Ascending aorta (tissue), 2 donors: ENCODE results near the gene GCNT1. TPM values are rescaled to one million over a fixed set of nuclear protein-coding genes. Genes with fewer than 3 reads are reported as not detected.

Source experiments
- DNase-seq, 2 donors: peaks; one replicate each; pipeline ENCODE4 v3.0.0-alpha.2; 2019; ENCODE audit warnings: low spot score in 2 of 2
- H3K27ac ChIP-seq, 2 donors: fragments of 200-600 bp; sonication (generic); one replicate each; pipeline ENCODE4 v1.5.1; 2016 to 2017; ENCODE audit warnings: mild to moderate bottlenecking in 1 of 2
- H3K27me3 ChIP-seq: fragments of 200-600 bp; sonication (generic); one replicate; pipeline ENCODE4 v1.5.1; 2017
- H3K36me3 ChIP-seq, 2 donors: fragments of 200-600 bp; sonication (generic); one replicate each; pipeline ENCODE4 v1.5.1; 2016
- H3K4me1 ChIP-seq, 2 donors: fragments of 200-600 bp; sonication (generic); one replicate each; pipeline ENCODE4 v1.5.1; 2016 to 2017; ENCODE audit warnings: mild to moderate bottlenecking in 1 of 2
- H3K4me3 ChIP-seq, 2 donors: fragments of 200-600 bp; sonication (generic); one replicate each; pipeline ENCODE4 v1.5.1; 2016 to 2017; ENCODE audit warnings: mild to moderate bottlenecking in 1 of 2
- H3K9me3 ChIP-seq, 2 donors: fragments of 200-600 bp; sonication (generic); one replicate each; pipeline ENCODE4 v1.5.1; 2016
- intact Hi-C: fragments of 100-400 bp; cut with DNase I; formaldehyde crosslinking; loops from one replicate; pipeline ENCODE4 v1.15.1; 2023
- total RNA-seq: library from RNA; depleted of rRNA; stranded (reverse); fragments of >200 nt; gene quantifications from one replicate; pipeline ENCODE4 v1.1.0, GENCODE V29; 2016
- TF ChIP-seq, protein P1 (sequence below), 3 experiments: fragments of 200-600 bp in 2 of 3; fragments of 450-650 bp in 1 of 3; sonication (generic) in 2 of 3; IDR thresholded peaks; one replicate each; pipeline ENCODE4 v1.5.1; 2016 to 2019; ENCODE audit warnings: antibody characterized with exemption in 3 of 3, mild to moderate bottlenecking in 1 of 3, moderate library complexity in 1 of 3

The GCNT1 gene
- total RNA-seq, 1 donor from 2014 or later = 0.21 TPM

DNA sequence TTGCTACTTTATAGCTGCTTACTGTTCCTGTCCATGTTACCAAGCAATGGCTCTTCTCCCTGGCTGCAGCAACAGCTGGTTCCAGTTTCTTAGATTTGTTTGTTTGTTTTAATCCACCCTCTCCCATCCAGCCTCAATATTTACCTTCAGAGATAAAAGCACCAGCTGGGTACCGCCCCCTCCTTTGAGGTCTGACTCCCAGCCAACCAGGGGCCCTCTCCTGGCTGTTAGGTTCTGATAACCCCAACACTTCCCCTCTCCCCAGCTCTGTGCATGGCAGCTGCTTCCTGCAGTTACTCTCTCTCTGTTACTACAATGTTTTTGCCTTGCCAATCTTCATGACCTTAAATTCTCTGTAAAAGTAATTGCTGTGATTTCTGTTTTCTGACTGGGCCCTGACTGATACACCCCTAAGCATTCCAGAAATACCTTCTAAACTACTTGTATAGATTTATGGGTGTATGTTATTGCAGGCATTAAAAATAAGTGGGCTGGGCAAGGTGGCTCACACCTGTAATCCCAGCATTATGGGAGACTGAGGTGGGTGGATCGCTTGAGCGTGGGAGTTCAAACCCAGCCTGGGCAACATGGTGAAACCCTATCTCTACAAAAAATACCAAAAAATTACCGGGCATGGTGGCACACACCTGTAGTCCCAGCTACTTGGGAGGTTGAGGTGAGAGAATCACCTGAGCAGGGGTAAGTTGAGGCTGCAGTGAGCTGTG, 2.6 kb upstream of the GCNT1 start:
- Histone ChIP-seq H3K27me3 (no peaks in the 10 kb centered on the region), H3K9me3 (no peaks in the 10 kb centered on the region), H3K4me3 (no peak overlapping the region), H3K36me3 (no peaks in the 10 kb centered on the region), H3K4me1 (peaks cover 3 to 5% of the 10 kb centered on the region in 2 donors), H3K27ac (no peak overlapping the region)
- TF ChIP-seq, protein P1, sequence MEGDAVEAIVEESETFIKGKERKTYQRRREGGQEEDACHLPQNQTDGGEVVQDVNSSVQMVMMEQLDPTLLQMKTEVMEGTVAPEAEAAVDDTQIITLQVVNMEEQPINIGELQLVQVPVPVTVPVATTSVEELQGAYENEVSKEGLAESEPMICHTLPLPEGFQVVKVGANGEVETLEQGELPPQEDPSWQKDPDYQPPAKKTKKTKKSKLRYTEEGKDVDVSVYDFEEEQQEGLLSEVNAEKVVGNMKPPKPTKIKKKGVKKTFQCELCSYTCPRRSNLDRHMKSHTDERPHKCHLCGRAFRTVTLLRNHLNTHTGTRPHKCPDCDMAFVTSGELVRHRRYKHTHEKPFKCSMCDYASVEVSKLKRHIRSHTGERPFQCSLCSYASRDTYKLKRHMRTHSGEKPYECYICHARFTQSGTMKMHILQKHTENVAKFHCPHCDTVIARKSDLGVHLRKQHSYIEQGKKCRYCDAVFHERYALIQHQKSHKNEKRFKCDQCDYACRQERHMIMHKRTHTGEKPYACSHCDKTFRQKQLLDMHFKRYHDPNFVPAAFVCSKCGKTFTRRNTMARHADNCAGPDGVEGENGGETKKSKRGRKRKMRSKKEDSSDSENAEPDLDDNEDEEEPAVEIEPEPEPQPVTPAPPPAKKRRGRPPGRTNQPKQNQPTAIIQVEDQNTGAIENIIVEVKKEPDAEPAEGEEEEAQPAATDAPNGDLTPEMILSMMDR (IDR thresholded peaks at IDR 0.05) = no peak
- intact Hi-C loops = loop anchor here (5.0 kb wide), 1 partner anchor 541 kb away; no protein-coding TSS in a partner anchor
- DNase-seq = no peak

DNA sequence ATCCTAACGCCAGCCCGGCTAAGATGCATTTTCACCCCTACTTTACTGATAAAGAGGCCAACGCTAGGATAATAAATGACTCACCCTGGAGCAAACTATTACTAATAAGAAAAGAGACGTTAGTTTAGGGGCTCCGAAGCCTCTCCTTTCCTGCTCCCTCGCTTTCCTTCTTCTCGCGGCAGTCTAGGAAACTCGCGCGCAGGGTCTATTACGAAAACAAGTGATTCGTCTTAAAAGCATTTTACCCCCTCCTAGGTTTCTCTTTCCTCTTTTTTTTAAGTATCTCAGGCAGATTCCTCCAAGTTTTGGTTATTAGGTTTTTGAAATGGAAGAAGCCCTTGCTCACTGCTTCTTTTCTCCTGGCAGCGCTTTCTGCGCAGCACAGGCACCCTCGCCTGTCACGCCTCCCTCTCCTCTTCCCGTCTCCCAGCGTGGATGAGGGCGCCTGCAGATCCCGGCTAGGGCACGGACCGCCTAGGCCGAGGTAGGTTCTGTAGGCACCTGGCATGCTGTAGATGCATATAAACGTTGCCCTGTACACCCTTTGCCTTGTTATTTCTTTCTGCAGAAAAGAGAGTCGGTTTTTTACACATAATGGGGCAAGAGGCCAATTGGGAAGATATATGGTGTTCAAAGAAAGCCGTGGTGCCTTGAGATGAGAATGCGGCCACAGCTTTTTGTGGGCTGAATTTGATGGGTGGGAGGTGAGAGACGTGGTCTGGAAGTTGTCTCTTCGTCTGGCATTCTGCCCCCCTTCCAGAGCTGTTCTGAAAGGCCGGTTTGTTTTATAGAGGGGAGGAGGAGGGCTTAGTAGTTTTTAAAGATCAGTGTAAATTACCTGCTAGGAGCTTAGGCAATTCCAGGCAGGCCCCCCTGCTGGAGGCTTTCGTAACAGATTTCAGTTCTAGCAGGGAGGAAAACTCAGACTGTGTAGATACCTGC, 983 bp downstream of the GCNT1 start:
- Histone ChIP-seq H3K27me3 (no peaks in the 10 kb centered on the region), H3K4me1 (peaks cover 3 to 5% of the 10 kb centered on the region in 2 donors), H3K4me3 (peak overlapping the region; percentile 53 to 83), H3K36me3 (no peaks in the 10 kb centered on the region), H3K27ac (peak overlapping the region in 1 of 2 donors; percentile 26), H3K9me3 (no peaks in the 10 kb centered on the region)
- TF ChIP-seq, protein P1 (IDR thresholded peaks at IDR 0.05) = no peak
- intact Hi-C loops = loop anchor here (5.0 kb wide), 1 partner anchor 537 kb away; no protein-coding TSS in a partner anchor
- no peak for DNase-seq

DNA sequence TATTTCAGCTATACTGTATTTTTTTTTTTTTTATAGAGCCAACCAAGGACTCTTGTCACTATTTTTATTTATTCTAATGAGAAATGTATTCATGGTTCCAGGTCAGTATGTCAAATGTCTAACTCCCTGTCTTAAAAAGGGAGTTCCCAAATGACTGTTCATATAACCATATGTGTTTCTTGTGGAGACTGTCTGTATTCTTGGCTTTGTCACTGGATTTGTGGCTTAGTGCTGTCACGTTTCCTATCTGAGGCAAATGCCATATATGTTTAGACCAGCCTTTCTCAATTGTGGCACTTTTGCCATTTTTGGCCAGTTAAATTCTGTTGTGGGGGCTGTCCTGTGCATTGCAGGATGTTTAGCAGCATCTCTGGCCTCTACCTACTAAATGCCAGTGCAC, 3.1 kb downstream of the GCNT1 start:
- H3K9me3 ChIP-seq = no peaks in the 10 kb centered on the region
- TF ChIP-seq, protein P1 (IDR thresholded peaks at IDR 0.05) = no peak
- no peaks in the 10 kb centered on the region for H3K36me3 ChIP-seq
- peaks cover 3 to 5% of the 10 kb centered on the region in 2 donors for H3K4me1 ChIP-seq
- H3K27ac ChIP-seq = no peak overlapping the region
- no peak for DNase-seq
- H3K4me3 ChIP-seq = no peak overlapping the region
- intact Hi-C loops = no loop called here
- no peaks in the 10 kb centered on the region for H3K27me3 ChIP-seq

DNA sequence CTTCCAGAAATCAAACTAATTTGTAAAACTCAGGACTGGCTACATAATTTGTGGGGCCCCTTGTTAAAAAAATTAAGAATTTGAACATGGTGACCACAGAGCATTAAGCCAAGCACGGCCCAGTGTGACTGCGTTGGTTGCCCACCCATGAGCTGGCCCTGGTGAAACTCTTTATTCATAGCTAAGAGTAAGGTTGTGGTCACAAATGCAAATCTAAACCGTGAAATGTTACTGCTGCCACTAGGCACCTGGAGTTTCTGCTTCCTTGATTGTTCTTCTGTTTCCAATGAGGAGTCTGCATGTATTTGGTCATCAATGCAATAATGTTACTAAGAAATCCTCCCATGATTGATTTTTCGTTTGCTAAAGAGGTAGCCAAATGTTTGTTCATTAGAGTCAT, 4.2 kb downstream of the GCNT1 start:
- Histone ChIP-seq H3K4me1 (peaks cover 3 to 5% of the 10 kb centered on the region in 2 donors), H3K9me3 (no peaks in the 10 kb centered on the region), H3K36me3 (no peaks in the 10 kb centered on the region), H3K27me3 (no peaks in the 10 kb centered on the region), H3K27ac (no peak overlapping the region), H3K4me3 (no peak overlapping the region)
- TF ChIP-seq, protein P1 (IDR thresholded peaks at IDR 0.05) = no peak
- DNase-seq = no peak
- intact Hi-C loops = no loop called here

DNA sequence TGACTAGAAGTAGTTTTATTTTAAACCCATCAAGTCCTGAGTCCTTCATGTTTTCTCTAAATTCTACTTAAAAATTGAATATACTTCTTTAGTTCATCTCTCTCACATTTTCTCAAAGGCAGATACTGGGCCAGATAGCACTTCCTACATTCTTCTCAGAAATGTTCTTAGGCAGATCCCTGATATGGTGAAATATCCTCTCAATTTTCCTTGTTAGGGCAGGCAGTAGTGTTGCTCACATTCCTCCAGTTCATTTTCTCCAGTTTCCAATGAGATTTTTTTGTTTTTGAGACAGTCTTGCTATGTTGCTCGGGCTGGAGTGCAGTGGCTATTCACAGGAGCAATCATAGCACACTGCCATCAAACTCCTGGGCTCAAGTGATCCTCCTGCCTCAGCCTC, 5.7 kb downstream of the GCNT1 start:
- Histone ChIP-seq H3K4me1 (peaks cover 0 to 5% of the 10 kb centered on the region in 2 donors), H3K36me3 (no peaks in the 10 kb centered on the region), H3K4me3 (no peak overlapping the region), H3K27ac (no peak overlapping the region), H3K9me3 (no peaks in the 10 kb centered on the region), H3K27me3 (no peaks in the 10 kb centered on the region)
- DNase-seq = no peak
- intact Hi-C loops = no loop called here
- TF ChIP-seq, protein P1 (IDR thresholded peaks at IDR 0.05) = no peak
